HEK293T (cell line): Measurements from ENCODE around the gene BLVRA.

Experiments used
- ARNT ChIP-seq: fragments of 450-650 bp; IDR thresholded peaks from 2 replicates; pipeline ENCODE4 v1.6.1; 2017; ENCODE audit warnings: mild to moderate bottlenecking
- BHLHE40 ChIP-seq: fragments of 450-650 bp; IDR thresholded peaks from 2 replicates; pipeline ENCODE4 v1.6.1; 2016; ENCODE audit warnings: mild to moderate bottlenecking, moderate library complexity, borderline replicate concordance
- CTBP1 ChIP-seq: fragments of 450-650 bp; IDR thresholded peaks from 2 replicates; pipeline ENCODE4 v1.6.1; 2016; ENCODE audit warnings: borderline replicate concordance
- ELF4 ChIP-seq: fragments of 450-650 bp; IDR thresholded peaks from 2 replicates; pipeline ENCODE4 v1.6.1; 2017; ENCODE audit warnings: antibody characterized with exemption
- FOXK2 ChIP-seq: fragments of 450-650 bp; IDR thresholded peaks from 2 replicates; pipeline ENCODE4 v1.6.1; 2016; ENCODE audit warnings: mild to moderate bottlenecking
- HDGF ChIP-seq: fragments of 450-650 bp; IDR thresholded peaks from 2 replicates; pipeline ENCODE4 v1.6.1; 2017; ENCODE audit warnings: antibody characterized with exemption, borderline replicate concordance
- L3MBTL2 ChIP-seq: fragments of 450-650 bp; conservative IDR thresholded peaks from 2 replicates; pipeline ENCODE4 v1.6.1; 2016; ENCODE audit warnings: mild to moderate bottlenecking
- SP1 ChIP-seq: fragments of 450-650 bp; IDR thresholded peaks from 2 replicates; pipeline ENCODE4 v1.6.1; 2017
- SUZ12 ChIP-seq: fragments of 450-650 bp; IDR thresholded peaks from 2 replicates; pipeline ENCODE4 v1.6.1; 2016; ENCODE audit warnings: mild to moderate bottlenecking
- TARDBP ChIP-seq: fragments of 450-650 bp; IDR thresholded peaks from 2 replicates; pipeline ENCODE4 v1.6.1; 2016
- ZNF384 ChIP-seq: fragments of 450-650 bp; IDR thresholded peaks from 2 replicates; pipeline ENCODE4 v1.6.1; 2016
- TF ChIP-seq, protein P1 (sequence below): fragments of 450-650 bp; IDR thresholded peaks from 2 replicates; pipeline ENCODE4 v1.6.1; 2016

DNA sequence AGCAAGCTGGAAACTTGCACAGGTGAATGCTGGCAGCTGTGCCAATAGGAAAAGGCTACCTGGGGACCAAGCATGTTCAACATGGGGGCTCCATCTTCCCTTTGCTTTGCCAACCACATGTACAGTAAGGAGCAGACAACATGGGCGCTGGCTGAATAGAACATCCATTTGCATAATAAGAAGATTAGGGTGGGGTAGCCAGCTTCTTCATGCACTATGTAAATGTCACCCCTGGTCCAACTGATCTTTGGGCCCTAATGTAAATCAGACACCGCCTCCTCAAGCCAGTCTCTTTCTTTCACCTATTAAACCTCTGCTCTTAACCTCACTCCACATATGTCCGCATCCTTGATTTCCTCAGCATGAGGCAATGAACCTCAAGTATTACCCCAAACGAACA lies 84.8 kb downstream of the BLVRA start:
- TF ChIP-seq ARNT (no peak), CTBP1 (no peak), ZNF384 (no peak), SUZ12 (no peak), BHLHE40 (no peak), SP1 (no peak), TARDBP (no peak), ELF4 (no peak), HDGF (no peak), FOXK2 (no peak), L3MBTL2 (no peak)
- TF ChIP-seq, protein P1, sequence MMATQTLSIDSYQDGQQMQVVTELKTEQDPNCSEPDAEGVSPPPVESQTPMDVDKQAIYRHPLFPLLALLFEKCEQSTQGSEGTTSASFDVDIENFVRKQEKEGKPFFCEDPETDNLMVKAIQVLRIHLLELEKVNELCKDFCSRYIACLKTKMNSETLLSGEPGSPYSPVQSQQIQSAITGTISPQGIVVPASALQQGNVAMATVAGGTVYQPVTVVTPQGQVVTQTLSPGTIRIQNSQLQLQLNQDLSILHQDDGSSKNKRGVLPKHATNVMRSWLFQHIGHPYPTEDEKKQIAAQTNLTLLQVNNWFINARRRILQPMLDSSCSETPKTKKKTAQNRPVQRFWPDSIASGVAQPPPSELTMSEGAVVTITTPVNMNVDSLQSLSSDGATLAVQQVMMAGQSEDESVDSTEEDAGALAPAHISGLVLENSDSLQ: no peak
